Neural progenitor cell (in vitro differentiated cells): Measurements from ENCODE around the gene SCRG1. TPM values are rescaled to one million over a fixed set of nuclear protein-coding genes. Genes with fewer than 3 reads are reported as not detected.
A peak's percentile ranks its signal among the peaks of the same experiment; 100 is the strongest.

Experiments
- DNase-seq: peaks from one replicate; pipeline ENCODE4 v3.0.0-alpha.2; 2016; ENCODE audit warnings: low spot score
- H2AFZ ChIP-seq: fragments of 200-600 bp; sonication (generic); replicated peaks from 2 replicates; pipeline ENCODE4 v1.6.1; 2016; ENCODE audit warnings: antibody characterized with exemption
- H3F3A ChIP-seq: fragments of 200-600 bp; sonication (generic); 2 replicates; pipeline ENCODE4 v1.6.1; 2016; ENCODE audit warnings: antibody characterized with exemption, low read depth
- H3K27ac ChIP-seq: fragments of 200-600 bp; sonication (generic); 2 replicates; pipeline ENCODE4 v1.5.1; 2016; ENCODE audit warnings: mild to moderate bottlenecking
- H3K27me3 ChIP-seq: fragments of 200-600 bp; sonication (generic); 2 replicates; pipeline ENCODE4 v1.6.1; 2016; ENCODE audit warnings: mild to moderate bottlenecking, moderate library complexity
- H3K36me3 ChIP-seq: fragments of 200-600 bp; sonication (generic); 2 replicates; pipeline ENCODE4 v1.5.1; 2016
- H3K4me1 ChIP-seq: fragments of 200-600 bp; sonication (generic); 2 replicates; pipeline ENCODE4 v1.6.1; 2016; ENCODE audit warnings: mixed run types
- H3K4me2 ChIP-seq: fragments of 200-600 bp; sonication (generic); 2 replicates; pipeline ENCODE4 v1.6.1; 2016
- H3K4me3 ChIP-seq: fragments of 200-600 bp; sonication (generic); 2 replicates; pipeline ENCODE4 v1.5.1; 2016
- H3K79me2 ChIP-seq: fragments of 200-600 bp; sonication (generic); 2 replicates; pipeline ENCODE4 v1.6.1; 2016; ENCODE audit warnings: low read depth
- H3K9ac ChIP-seq: fragments of 200-600 bp; sonication (generic); 2 replicates; pipeline ENCODE4 v1.6.1; 2016
- H3K9me3 ChIP-seq: fragments of 200-600 bp; sonication (generic); 2 replicates; pipeline ENCODE4 v1.5.1; 2016; ENCODE audit warnings: low read depth
- H4K20me1 ChIP-seq: fragments of 200-600 bp; sonication (generic); 2 replicates; pipeline ENCODE4 v1.6.1; 2016; ENCODE audit warnings: low read depth
- H3K27ac Mint-ChIP-seq: 3 replicates; pipeline ENCODE4 v1.8.0; 2021; ENCODE audit warnings: mixed read lengths
- H3K27me3 Mint-ChIP-seq: 2 replicates; pipeline ENCODE4 v1.8.0; 2022; ENCODE audit warnings: low read depth, mild to moderate bottlenecking, inconsistent platforms, moderate library complexity, mixed read lengths; ENCODE audit not compliant: insufficient read depth
- H3K36me3 Mint-ChIP-seq: 3 replicates; pipeline ENCODE4 v1.8.0; 2021; ENCODE audit warnings: mixed read lengths
- H3K4me1 Mint-ChIP-seq: 3 replicates; pipeline ENCODE4 v1.8.0; 2021; ENCODE audit warnings: mixed read lengths
- H3K4me3 Mint-ChIP-seq: 3 replicates; pipeline ENCODE4 v1.8.0; 2021; ENCODE audit warnings: mild to moderate bottlenecking, moderate library complexity, mixed read lengths
- H3K9me3 Mint-ChIP-seq: 3 replicates; pipeline ENCODE4 v1.8.0; 2020; ENCODE audit warnings: mixed read lengths
- CTCF ChIP-seq: fragments of 200-600 bp; sonication (generic); IDR thresholded peaks from 2 replicates; pipeline ENCODE4 v1.5.1; 2017; ENCODE audit warnings: antibody characterized with exemption, mild to moderate bottlenecking
- EZH2 ChIP-seq: fragments of 200-600 bp; sonication (generic); IDR thresholded peaks from 2 replicates; pipeline ENCODE4 v1.6.1; 2017; ENCODE audit warnings: antibody characterized with exemption, mild to moderate bottlenecking, moderate library complexity
- EZH2phosphoT487 ChIP-seq: fragments of 200-600 bp; sonication (generic); IDR thresholded peaks from 2 replicates; pipeline ENCODE4 v1.6.1; 2017; ENCODE audit warnings: antibody characterized with exemption
- total RNA-seq: library from RNA; depleted of rRNA; stranded (reverse); fragments of >200 nt; gene quantifications from 2 replicates; pipeline ENCODE4 v1.2.3, GENCODE V29; 2015; ENCODE audit warnings: low replicate concordance

SCRG1 gene
- total RNA-seq, 1 donor from 2014 or later = 0.37 TPM

GRCh38 chr4:173418639-173419038 is 19.7 kb upstream of the SCRG1 start:
- DNase-seq = no peak
- Mint-ChIP-seq H3K27ac (no peak overlapping the region), H3K27me3 (peaks cover 3% of the 10 kb centered on the region), H3K4me3 (no peak overlapping the region), H3K4me1 (no peaks in the 10 kb centered on the region), H3K9me3 (no peaks in the 10 kb centered on the region), H3K36me3 (no peaks in the 10 kb centered on the region)
- Histone ChIP-seq H3K27ac (no peak overlapping the region), H3K4me3 (no peak overlapping the region), H4K20me1 (no peaks in the 10 kb centered on the region), H3F3A (no peaks in the 10 kb centered on the region), H3K27me3 (no peaks in the 10 kb centered on the region), H2AFZ (no peak overlapping the region), H3K9ac (no peak overlapping the region), H3K4me2 (no peak overlapping the region), H3K36me3 (no peaks in the 10 kb centered on the region), H3K4me1 (no peaks in the 10 kb centered on the region), H3K9me3 (no peaks in the 10 kb centered on the region), H3K79me2 (no peaks in the 10 kb centered on the region)
- no peak for TF ChIP-seq CTCF
- no peak for TF ChIP-seq EZH2phosphoT487
- TF ChIP-seq EZH2 = no peak

GRCh38 chr4:173417833-173418232 is 18.9 kb upstream of the SCRG1 start:
- no peaks in the 10 kb centered on the region for H3K9me3 ChIP-seq
- no peaks in the 10 kb centered on the region for H3K27me3 ChIP-seq
- TF ChIP-seq EZH2phosphoT487 (no peak), EZH2 (no peak), CTCF (no peak)
- no peak overlapping the region for H3K4me3 ChIP-seq
- no peaks in the 10 kb centered on the region for H3F3A ChIP-seq
- no peaks in the 10 kb centered on the region for H3K4me1 ChIP-seq
- no peak overlapping the region for H3K4me2 ChIP-seq
- H3K27ac ChIP-seq = no peak overlapping the region
- no peak overlapping the region for H3K4me3 Mint-ChIP-seq
- peaks cover 3% of the 10 kb centered on the region for H3K27me3 Mint-ChIP-seq
- H4K20me1 ChIP-seq = no peaks in the 10 kb centered on the region
- H3K27ac Mint-ChIP-seq = no peak overlapping the region
- no peaks in the 10 kb centered on the region for H3K36me3 ChIP-seq
- H3K79me2 ChIP-seq = no peaks in the 10 kb centered on the region
- H3K9ac ChIP-seq = no peak overlapping the region
- H3K4me1 Mint-ChIP-seq = no peaks in the 10 kb centered on the region
- H2AFZ ChIP-seq = no peak overlapping the region
- H3K36me3 Mint-ChIP-seq = no peaks in the 10 kb centered on the region
- DNase-seq = no peak
- no peaks in the 10 kb centered on the region for H3K9me3 Mint-ChIP-seq

GRCh38 chr4:173415885-173416653 is 17.2 kb upstream of the SCRG1 start:
- TF ChIP-seq CTCF (no peak), EZH2 (no peak), EZH2phosphoT487 (no peak)
- Histone ChIP-seq H4K20me1 (no peaks in the 10 kb centered on the region), H3K27ac (no peak overlapping the region), H3K9ac (no peak overlapping the region), H3K9me3 (no peaks in the 10 kb centered on the region), H3K27me3 (no peaks in the 10 kb centered on the region), H3K4me1 (no peaks in the 10 kb centered on the region), H3K4me2 (no peak overlapping the region), H2AFZ (peak overlapping the region; percentile 20), H3K36me3 (no peaks in the 10 kb centered on the region), H3K79me2 (no peaks in the 10 kb centered on the region), H3F3A (no peaks in the 10 kb centered on the region), H3K4me3 (no peak overlapping the region)
- H3K36me3 Mint-ChIP-seq = no peaks in the 10 kb centered on the region
- no peak overlapping the region for H3K4me3 Mint-ChIP-seq
- DNase-seq = no peak
- H3K9me3 Mint-ChIP-seq = no peaks in the 10 kb centered on the region
- H3K27ac Mint-ChIP-seq = no peak overlapping the region
- peaks cover 3% of the 10 kb centered on the region for H3K27me3 Mint-ChIP-seq
- H3K4me1 Mint-ChIP-seq = no peaks in the 10 kb centered on the region
